ENCODE data around the gene STMN3.

The STMN3 gene

GRCh38 chr20:63695424-63696305, 42.4 kb upstream of the STMN3 start:
- DNase-seq (no peak), ATAC-seq (replicated peaks) (no peak)
- Mint-ChIP-seq H3K4me3 (peak overlapping the region; percentile 43 to 47), H3K9me3 (no peaks in the 10 kb centered on the region), H3K27ac (peak overlapping the region in 1 of 2 donors; percentile 97), H3K36me3 (ENCODE audit: insufficient read depth) (peaks cover 40% of the 10 kb centered on the region), H3K4me1 (ENCODE audit: low read depth in 2 of 2) (peaks cover 8 to 18% of the 10 kb centered on the region in 2 donors), H3K27me3 (no peaks in the 10 kb centered on the region)

- peaks cover 34% of the 10 kb centered on the region for H3K36me3 Mint-ChIP-seq (ENCODE audit: insufficient read depth)
- H3K4me3 Mint-ChIP-seq, result no peak overlapping the region
- H3K4me1 Mint-ChIP-seq (ENCODE audit: low read depth in 2 of 2), result peaks cover 8 to 16% of the 10 kb centered on the region in 2 donors
- no peaks in the 10 kb centered on the region for H3K27me3 Mint-ChIP-seq
- DNase-seq (no peak), ATAC-seq (replicated peaks) (no peak)
- H3K9me3 Mint-ChIP-seq, result no peaks in the 10 kb centered on the region
- peak overlapping the region; percentile 82 to 97 for H3K27ac Mint-ChIP-seq
Observed at GRCh38 chr20:63694584-63695423, 41.6 kb upstream of the STMN3 start.

GRCh38 chr20:63693733-63694583, 40.7 kb upstream of the STMN3 start:
- Mint-ChIP-seq H3K9me3 (no peaks in the 10 kb centered on the region), H3K36me3 (ENCODE audit: insufficient read depth) (peaks cover 34% of the 10 kb centered on the region), H3K27me3 (no peaks in the 10 kb centered on the region), H3K27ac (peak overlapping the region; percentile 82 to 97), H3K4me3 (peak overlapping the region; percentile 64 to 73), H3K4me1 (ENCODE audit: low read depth in 2 of 2) (peaks cover 3 to 14% of the 10 kb centered on the region in 2 donors)
- ATAC-seq (replicated peaks) (no peak), DNase-seq (no peak)

- ATAC-seq (replicated peaks) (no peak), DNase-seq (no peak)
- Mint-ChIP-seq H3K27ac (peak overlapping the region; percentile 82 to 97), H3K36me3 (ENCODE audit: insufficient read depth) (peaks cover 36% of the 10 kb centered on the region), H3K27me3 (no peaks in the 10 kb centered on the region), H3K9me3 (no peaks in the 10 kb centered on the region), H3K4me3 (peak overlapping the region; percentile 64 to 73), H3K4me1 (ENCODE audit: low read depth in 2 of 2) (peaks cover 3 to 14% of the 10 kb centered on the region in 2 donors)
Observed at GRCh38 chr20:63693083-63693732, 40.0 kb upstream of the STMN3 start.

GRCh38 chr20:63692436-63693082, 39.3 kb upstream of the STMN3 start:
- H3K36me3 Mint-ChIP-seq (ENCODE audit: insufficient read depth), result peaks cover 37% of the 10 kb centered on the region
- H3K27ac Mint-ChIP-seq, result peak overlapping the region in 1 of 2 donors; percentile 97
- ATAC-seq (replicated peaks) (no peak), DNase-seq (no peak)
- peak overlapping the region in 1 of 2 donors; percentile 23 for H3K4me3 Mint-ChIP-seq
- H3K27me3 Mint-ChIP-seq, result no peaks in the 10 kb centered on the region
- no peaks in the 10 kb centered on the region for H3K9me3 Mint-ChIP-seq
- H3K4me1 Mint-ChIP-seq (ENCODE audit: low read depth in 2 of 2), result peaks cover 3 to 11% of the 10 kb centered on the region in 2 donors

GRCh38 chr20:63691711-63692435, 38.6 kb upstream of the STMN3 start:
- H3K4me3 Mint-ChIP-seq, result no peak overlapping the region
- H3K9me3 Mint-ChIP-seq, result no peaks in the 10 kb centered on the region
- H3K27me3 Mint-ChIP-seq, result no peaks in the 10 kb centered on the region
- H3K27ac Mint-ChIP-seq, result peak overlapping the region; percentile 22 to 97
- DNase-seq (no peak), ATAC-seq (replicated peaks) (no peak)
- peaks cover 0 to 6% of the 10 kb centered on the region in 2 donors for H3K4me1 Mint-ChIP-seq (ENCODE audit: low read depth in 2 of 2)
- H3K36me3 Mint-ChIP-seq (ENCODE audit: insufficient read depth), result peaks cover 37% of the 10 kb centered on the region

GRCh38 chr20:63690898-63691710, 37.9 kb upstream of the STMN3 start:
- no peak for ATAC-seq (replicated peaks)
- no peaks in the 10 kb centered on the region for H3K9me3 Mint-ChIP-seq
- no peak for DNase-seq
- H3K4me3 Mint-ChIP-seq, result no peak overlapping the region
- H3K4me1 Mint-ChIP-seq (ENCODE audit: low read depth in 2 of 2), result peaks cover 0 to 7% of the 10 kb centered on the region in 2 donors
- no peaks in the 10 kb centered on the region for H3K27me3 Mint-ChIP-seq
- H3K27ac Mint-ChIP-seq, result peak overlapping the region; percentile 8 to 22
- peaks cover 37% of the 10 kb centered on the region for H3K36me3 Mint-ChIP-seq (ENCODE audit: insufficient read depth)

- no peak overlapping the region for H3K27ac Mint-ChIP-seq
- no peaks in the 10 kb centered on the region for H3K27me3 Mint-ChIP-seq
- no peak for ATAC-seq (replicated peaks)
- peaks cover 0 to 7% of the 10 kb centered on the region in 2 donors for H3K4me1 Mint-ChIP-seq (ENCODE audit: low read depth in 2 of 2)
- H3K4me3 Mint-ChIP-seq, result no peak overlapping the region
- peaks cover 37% of the 10 kb centered on the region for H3K36me3 Mint-ChIP-seq (ENCODE audit: insufficient read depth)
- DNase-seq, result no peak
- H3K9me3 Mint-ChIP-seq, result no peaks in the 10 kb centered on the region
Observed at GRCh38 chr20:63690003-63690897, 37.0 kb upstream of the STMN3 start.

- peaks cover 0 to 7% of the 10 kb centered on the region in 2 donors for H3K4me1 Mint-ChIP-seq (ENCODE audit: low read depth in 2 of 2)
- ATAC-seq (replicated peaks) (no peak), DNase-seq (no peak)
- H3K27ac Mint-ChIP-seq, result no peak overlapping the region
- no peaks in the 10 kb centered on the region for H3K27me3 Mint-ChIP-seq
- H3K36me3 Mint-ChIP-seq (ENCODE audit: insufficient read depth), result peaks cover 31% of the 10 kb centered on the region
- H3K4me3 Mint-ChIP-seq, result no peak overlapping the region
- no peaks in the 10 kb centered on the region for H3K9me3 Mint-ChIP-seq
Observed at GRCh38 chr20:63689046-63690002, 36.1 kb upstream of the STMN3 start.
